Common myeloid progenitor, CD34-positive (primary cell): ENCODE results near the gene COL27A1.

Experiments used
- CTCF ChIA-PET: fragments of 350-600 bp; sonication (Branson Sonifier 250); formaldehyde crosslinking; loops from one replicate; lab custom pipeline; 2021; ENCODE audit warnings: antibody characterized with exemption; lab: Charles Lee
- POLR2A ChIA-PET: fragments of 350-600 bp; sonication (Branson Sonifier 250); formaldehyde crosslinking; loops from one replicate; lab custom pipeline; 2021; ENCODE audit warnings: antibody characterized with exemption; lab: Charles Lee
- DNase-seq, 3 donors: peaks; one replicate each; pipeline versions ENCODE4 v3.0.0 to v3.0.0-alpha.2; 2013
- H3K27ac ChIP-seq, 2 experiments: 1 replicate in 1 of 2; 2 replicates in 1 of 2; pipeline ENCODE4 v1.7.0; 2013; ENCODE audit warnings: inconsistent platforms in 2 of 2, low read length in 2 of 2, mild to moderate bottlenecking in 2 of 2, low read depth in 1 of 2, moderate library complexity in 1 of 2; ENCODE audit not compliant: severe bottlenecking in 2 of 2, insufficient read depth in 1 of 2, poor library complexity in 1 of 2
- H3K27me3 ChIP-seq, 5 experiments: replicated peaks in 2 of 5; 1 replicate in 3 of 5; 2 replicates in 2 of 5; pipeline versions ENCODE4 v1.6.1 to v1.7.0; 2013; ENCODE audit warnings: low read length in 4 of 5, mild to moderate bottlenecking in 2 of 5, moderate library complexity in 2 of 5, inconsistent platforms in 1 of 5; ENCODE audit not compliant: insufficient read depth in 5 of 5, control insufficient read depth in 4 of 5
- H3K36me3 ChIP-seq, 4 experiments: 1 replicate in 2 of 4; 2 replicates in 2 of 4; pipeline versions ENCODE4 v1.6.1 to v1.7.0; 2013; ENCODE audit warnings: low read length in 3 of 4, control low read depth in 1 of 4, mild to moderate bottlenecking in 1 of 4; ENCODE audit not compliant: control insufficient read depth in 4 of 4, insufficient read depth in 4 of 4
- H3K4me1 ChIP-seq, 4 experiments: 1 replicate in 3 of 4; 2 replicates in 1 of 4; pipeline versions ENCODE4 v1.6.1 to v1.7.1; 2013; ENCODE audit warnings: low read length in 3 of 4, mild to moderate bottlenecking in 3 of 4, control low read depth in 1 of 4, inconsistent platforms in 1 of 4, moderate library complexity in 1 of 4; ENCODE audit not compliant: control insufficient read depth in 4 of 4, insufficient read depth in 4 of 4; ENCODE audit errors: control extremely low read depth in 1 of 4
- H3K4me3 ChIP-seq, 7 experiments: 1 replicate in 4 of 7; 2 replicates in 3 of 7; pipeline versions ENCODE4 v1.5.1 to v1.7.0; 2013; ENCODE audit warnings: mild to moderate bottlenecking in 7 of 7, low read length in 6 of 7, moderate library complexity in 6 of 7, inconsistent platforms in 2 of 7, low read depth in 2 of 7, control low read depth in 1 of 7; ENCODE audit not compliant: insufficient read depth in 4 of 7, control insufficient read depth in 1 of 7; ENCODE audit errors: extremely low read depth in 1 of 7
- H3K9me3 ChIP-seq, 5 experiments: 1 replicate in 4 of 5; 2 replicates in 1 of 5; pipeline versions ENCODE4 v1.6.1 to v1.7.1; 2013; ENCODE audit warnings: low read length in 4 of 5, mild to moderate bottlenecking in 2 of 5, inconsistent platforms in 1 of 5, low read depth in 1 of 5, moderate library complexity in 1 of 5; ENCODE audit not compliant: control insufficient read depth in 4 of 5, insufficient read depth in 2 of 5; ENCODE audit errors: control extremely low read depth in 1 of 5
- WGBS: methylation state at CpG from one replicate; pipeline ENCODE4 v1.1.5; 2013; ENCODE audit not compliant: insufficient coverage; 5-methylcytosine and 5-hydroxymethylcytosine counted together

The COL27A1 gene

DNA sequence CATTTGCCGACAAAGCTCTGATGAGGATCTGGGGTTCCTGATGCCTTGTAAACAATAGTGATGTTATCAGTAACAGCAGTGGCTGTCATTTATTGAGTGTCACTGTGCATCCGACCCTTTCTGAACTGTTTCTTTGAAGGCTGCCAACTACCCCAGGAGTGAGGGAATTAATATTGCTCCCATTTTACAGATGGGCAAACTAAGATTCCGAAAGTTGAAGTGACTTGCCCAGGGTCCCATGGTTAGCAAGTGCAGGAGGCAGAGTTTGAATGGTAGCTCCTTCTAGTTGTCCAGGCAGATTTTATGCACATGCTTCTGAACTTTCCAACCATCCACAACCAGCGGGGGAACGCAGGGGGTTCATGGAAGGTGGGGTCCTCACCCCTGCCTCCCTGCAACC is 81.9 kb downstream of the COL27A1 start:
- no peak for DNase-seq
- ChIA-PET CTCF (interaction anchor here (0.7 to 2.0 kb wide), 4 partner anchors 11 to 54 kb away, joined by 3 to 4 read pairs (median 4); no protein-coding TSS in a partner anchor), POLR2A (no interaction called here)
- WGBS, result 97% methylated on average over 3 of the region's 5 CpGs
- Histone ChIP-seq H3K36me3 (no peaks in the 10 kb centered on the region), H3K4me1 (peaks cover 0 to 17% (median 2%) of the 10 kb centered on the region in 4 experiments), H3K27ac (no peak overlapping the region), H3K27me3 (no peaks in the 10 kb centered on the region), H3K9me3 (no peaks in the 10 kb centered on the region), H3K4me3 (no peak overlapping the region)

DNA sequence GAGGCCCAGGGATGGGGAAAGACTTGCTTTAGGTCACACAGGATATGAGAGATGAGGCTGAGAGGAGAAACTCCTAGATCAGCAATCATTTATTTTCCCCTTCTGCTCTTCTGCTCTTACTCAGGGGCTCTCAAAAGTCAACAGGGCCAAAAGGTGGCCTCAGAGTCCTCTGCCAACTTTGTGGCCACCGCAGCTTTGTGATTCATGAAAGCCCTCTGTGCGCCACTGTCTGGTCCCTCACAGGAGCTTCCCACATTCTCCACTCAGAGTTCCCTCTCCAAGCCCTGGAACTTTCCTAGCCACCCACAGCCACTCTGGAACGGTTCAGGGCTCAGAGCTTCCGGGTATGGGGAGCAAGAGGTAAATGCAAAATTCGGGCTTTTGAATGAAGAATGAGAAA is 82.4 kb downstream of the COL27A1 start:
- WGBS, result 100% methylated on average over 2 of the region's 5 CpGs
- H3K4me1 ChIP-seq, result peaks cover 0 to 17% (median 2%) of the 10 kb centered on the region in 4 experiments
- H3K27ac ChIP-seq, result no peak overlapping the region
- ChIA-PET CTCF (interaction anchor here (1.0 to 2.0 kb wide), 3 partner anchors 12 to 53 kb away, joined by 3 to 4 read pairs (median 4); no protein-coding TSS in a partner anchor), POLR2A (no interaction called here)
- no peaks in the 10 kb centered on the region for H3K36me3 ChIP-seq
- no peaks in the 10 kb centered on the region for H3K27me3 ChIP-seq
- no peak overlapping the region for H3K4me3 ChIP-seq
- no peak for DNase-seq
- no peaks in the 10 kb centered on the region for H3K9me3 ChIP-seq

DNA sequence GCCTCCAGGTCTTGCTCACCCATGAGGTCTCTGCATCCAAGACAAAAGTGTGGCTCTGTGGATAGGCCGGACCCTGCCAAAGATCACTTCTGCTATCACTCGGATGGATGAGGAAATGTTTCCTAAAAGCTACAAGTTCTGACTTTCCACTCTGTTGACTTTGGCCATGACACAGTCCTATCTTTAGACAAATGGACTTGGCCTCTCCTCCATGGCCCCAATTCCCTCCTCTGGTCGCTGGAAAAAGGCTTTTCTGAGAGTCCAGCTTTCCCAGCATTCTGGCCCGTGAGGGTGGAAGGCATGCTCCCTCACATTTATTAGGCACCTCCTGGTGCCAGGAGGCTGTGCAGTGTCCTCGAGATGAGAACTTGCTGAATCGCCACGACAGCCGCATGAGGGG is 83.1 kb downstream of the COL27A1 start:
- ChIA-PET POLR2A (no interaction called here), CTCF (interaction anchor here (0.8 to 2.0 kb wide), 5 partner anchors 8 to 53 kb away, joined by 3 to 5 read pairs (median 4); no protein-coding TSS in a partner anchor)

GRCh38 chr9:114238891-114239875 is 83.8 kb downstream of the COL27A1 start:
- CTCF ChIA-PET, result interaction anchor here (0.7 to 2.0 kb wide), 6 partner anchors 9 to 173 kb away, joined by 3 to 5 read pairs (median 4); no protein-coding TSS in a partner anchor
- Histone ChIP-seq H3K4me3 (no peak overlapping the region), H3K4me1 (peaks cover 0 to 17% (median 2%) of the 10 kb centered on the region in 4 experiments), H3K27ac (no peak overlapping the region), H3K27me3 (no peaks in the 10 kb centered on the region), H3K9me3 (no peaks in the 10 kb centered on the region), H3K36me3 (no peaks in the 10 kb centered on the region)
- 40% methylated on average over 12 of the region's 14 CpGs for WGBS
- peak; percentile 57 to 69 (median 59) for DNase-seq
- POLR2A ChIA-PET, result no interaction called here

More for the DNA sequence above, 83.1 kb downstream of the COL27A1 start:
- Histone ChIP-seq H3K9me3 (no peaks in the 10 kb centered on the region), H3K4me1 (peaks cover 0 to 17% (median 2%) of the 10 kb centered on the region in 4 experiments), H3K36me3 (no peaks in the 10 kb centered on the region), H3K27ac (no peak overlapping the region), H3K4me3 (no peak overlapping the region), H3K27me3 (no peaks in the 10 kb centered on the region)
- WGBS, result 91% methylated on average over 6 of the region's 8 CpGs
- DNase-seq, result no peak

GRCh38 chr9:114240216-114240615 is 84.9 kb downstream of the COL27A1 start:
- H3K36me3 ChIP-seq, result no peaks in the 10 kb centered on the region
- H3K27ac ChIP-seq, result no peak overlapping the region
- H3K27me3 ChIP-seq, result no peaks in the 10 kb centered on the region
- no peak for DNase-seq
- POLR2A ChIA-PET, result no interaction called here
- H3K4me1 ChIP-seq, result peaks cover 0 to 14% (median 2%) of the 10 kb centered on the region in 4 experiments
- H3K9me3 ChIP-seq, result no peaks in the 10 kb centered on the region
- CTCF ChIA-PET, result interaction anchor here (1.7 kb wide), 1 partner anchor 10 kb away, joined by 5 read pairs; no protein-coding TSS in a partner anchor
- 100% methylated on average over 8 of the region's 8 CpGs for WGBS
- no peak overlapping the region for H3K4me3 ChIP-seq

DNA sequence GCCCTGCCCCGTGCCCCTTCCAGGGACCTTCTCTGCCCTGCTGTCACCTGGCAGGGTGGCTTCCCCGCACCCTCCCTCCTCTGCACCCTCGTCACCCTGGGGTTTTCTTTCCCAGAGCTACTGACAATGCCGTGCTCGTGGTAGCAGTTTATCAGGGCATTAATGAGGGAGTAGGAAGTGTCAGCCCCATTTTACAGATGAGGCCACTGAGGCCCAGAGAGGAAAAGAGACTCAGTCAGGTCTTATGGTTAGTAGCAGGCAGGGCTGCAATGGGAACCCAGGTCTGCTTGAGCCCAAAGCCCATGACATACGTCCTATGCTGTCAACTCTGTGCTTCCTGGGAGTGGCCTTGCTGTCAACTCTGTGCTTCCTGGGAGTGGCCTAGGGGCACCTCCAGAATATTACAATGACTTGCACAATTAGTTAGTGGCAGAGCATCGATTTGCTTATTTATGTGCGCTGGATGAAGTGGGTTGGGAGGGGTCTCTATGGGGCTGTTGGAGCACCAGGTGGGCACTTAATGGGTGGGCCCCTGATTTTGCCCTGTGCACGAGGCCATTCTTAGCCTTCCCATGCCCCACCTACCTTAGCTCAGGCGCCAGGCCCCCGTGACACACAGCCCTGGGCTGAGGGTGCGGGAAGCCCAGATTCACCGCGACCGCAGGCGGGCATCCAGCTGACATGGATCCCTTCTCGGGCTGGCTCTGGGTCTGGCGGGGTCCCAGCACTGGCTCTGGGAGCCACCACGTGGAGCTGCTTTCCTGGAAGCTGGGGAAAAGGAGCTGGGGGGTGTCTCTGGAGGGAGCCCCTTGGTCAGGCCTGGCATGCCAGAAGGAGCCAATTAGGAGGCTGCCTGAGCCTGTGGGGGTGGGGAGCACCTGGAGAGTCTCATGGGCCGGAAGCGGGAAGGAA is 85.6 kb downstream of the COL27A1 start:
- ChIA-PET CTCF (interaction anchor here (2.2 kb wide), 1 partner anchor 50 kb away, joined by 9 read pairs; no protein-coding TSS in a partner anchor), POLR2A (no interaction called here)
- Histone ChIP-seq H3K27ac (no peak overlapping the region), H3K4me3 (no peak overlapping the region), H3K27me3 (no peaks in the 10 kb centered on the region), H3K4me1 (peaks cover 0 to 12% (median 2%) of the 10 kb centered on the region in 4 experiments), H3K36me3 (no peaks in the 10 kb centered on the region), H3K9me3 (no peaks in the 10 kb centered on the region)
- peak; percentile 23 to 79 (median 64) for DNase-seq
- WGBS, result 73% methylated on average over 10 of the region's 21 CpGs
